K562 (cell line): Measurements from ENCODE around the gene SFTPB. TPM values are rescaled to one million over a fixed set of nuclear protein-coding genes. Genes with fewer than 3 reads are reported as not detected.

Experiments
- CEBPG ChIP-seq, 3 experiments: fragments of 200-800 bp in 1 of 3; sonication (Bioruptor generic) in 1 of 3; sonication (generic) in 1 of 3; formaldehyde crosslinking in 1 of 3; IDR thresholded peaks in 2 of 3; conservative IDR thresholded peaks in 1 of 3; 2 replicates each; pipeline versions ENCODE4 v1.6.1 to v1.8.0; 2016 to 2022; ENCODE audit warnings: missing compliant biosample characterization in 2 of 3, missing genetic modification characterization in 2 of 3, mild to moderate bottlenecking in 1 of 3, missing genetic modification reagents in 1 of 3
- FOXJ3 ChIP-seq: sonication (generic); formaldehyde crosslinking; IDR thresholded peaks from 2 replicates; pipeline ENCODE4 v1.4.0; 2020; ENCODE audit warnings: mild to moderate bottlenecking, missing genetic modification reagents
- JUN ChIP-seq, 2 experiments: sonication (generic) in 1 of 2; formaldehyde crosslinking in 1 of 2; IDR thresholded peaks; 2 replicates each; pipeline versions ENCODE4 v1.6.1 to v1.8.0; 2012 to 2022; ENCODE audit warnings: borderline replicate concordance in 2 of 2, mild to moderate bottlenecking in 2 of 2, improper control_type of control experiment in 1 of 2, low read depth in 1 of 2, low read length in 1 of 2, missing genetic modification reagents in 1 of 2
- MBD2 ChIP-seq: sonication (generic); IDR thresholded peaks from 2 replicates; pipeline ENCODE4 v1.6.1; 2016; ENCODE audit warnings: low read depth, borderline replicate concordance
- NEUROD1 ChIP-seq: fragments of 150-350 bp; IDR thresholded peaks from 2 replicates; pipeline ENCODE4 v1.6.1; 2014; ENCODE audit warnings: borderline replicate concordance, low read length, low read depth; ENCODE audit not compliant: partially characterized antibody
- NR1H2 ChIP-seq: sonication (generic); formaldehyde crosslinking; IDR thresholded peaks from 2 replicates; pipeline ENCODE4 v1.4.0; 2020; ENCODE audit warnings: mild to moderate bottlenecking, missing genetic modification reagents
- POLR2B ChIP-seq: fragments of 450-650 bp; IDR thresholded peaks from 2 replicates; pipeline ENCODE4 v1.6.1; 2018; ENCODE audit warnings: low read depth; ENCODE audit not compliant: partially characterized antibody
- SIN3B ChIP-seq: fragments of 450-650 bp; IDR thresholded peaks from 2 replicates; pipeline ENCODE4 v1.6.1; 2017; ENCODE audit warnings: low read depth, mild to moderate bottlenecking, moderate library complexity
- TBP ChIP-seq: optimal IDR thresholded peaks from 2 replicates; pipeline ENCODE3; 2011; ENCODE audit warnings: low read depth, low read length, improper control_type of control experiment
- ZNF133 ChIP-seq: fragments of 250-450 bp; sonication (Bioruptor Pico); IDR thresholded peaks from 2 replicates; pipeline ENCODE4 v1.4.0; 2020; ENCODE audit warnings: mild to moderate bottlenecking
- ZNF318 ChIP-seq, 2 experiments: fragments of 450-650 bp; IDR thresholded peaks; 2 replicates each; pipeline ENCODE4 v1.6.1; 2016; ENCODE audit warnings: mild to moderate bottlenecking in 2 of 2, borderline replicate concordance in 1 of 2, low read depth in 1 of 2, moderate library complexity in 1 of 2
- polyA plus RNA-seq, 8 experiments: library from polyadenylated mRNA; depleted of rRNA in 4 of 8; stranded (reverse) in 5 of 8; unstranded in 3 of 8; fragments of >200 nt; fragmentation: Nextera tagmentation in 2 of 8; fragmentation: Illumina TruSeq in 1 of 8; extraction: Ambion mirVana in 2 of 8; extraction: Trizol in 1 of 8; gene quantifications; 2 replicates each; pipeline versions ENCODE4 v1.2.1 to v1.2.3, GENCODE V29; 2011 to 2014; ENCODE audit warnings: inconsistent platforms in 1 of 8, missing spikeins in 1 of 8
- total RNA-seq, 7 experiments: library from RNA; depleted of rRNA in 6 of 7; stranded (reverse); fragments of >200 nt in 6 of 7; fragmentation: Illumina TruSeq in 2 of 7; extraction: Trizol in 2 of 7; gene quantifications; 2 replicates each; pipeline versions ENCODE4 v1.2.1 to v1.2.3, GENCODE V29; 2011 to 2021; ENCODE audit warnings: low replicate concordance in 1 of 7
- TF ChIP-seq, protein P1 (sequence below): fragments of 250-450 bp; sonication (Bioruptor Pico); IDR thresholded peaks from 2 replicates; pipeline ENCODE4 v1.5.0; 2022; ENCODE audit warnings: mild to moderate bottlenecking
- TF ChIP-seq, protein P2 (sequence below): sonication (generic); formaldehyde crosslinking; IDR thresholded peaks from 2 replicates; pipeline ENCODE4 v1.8.1; 2022; ENCODE audit warnings: missing genetic modification reagents

The SFTPB gene
- total and polyA plus RNA-seq, 9 of the 15 experiments (the other 6 are each of a cell fraction or from before 2014, with no cell fraction given): 0.03 to 7.0 TPM; not detected in 7

DNA sequence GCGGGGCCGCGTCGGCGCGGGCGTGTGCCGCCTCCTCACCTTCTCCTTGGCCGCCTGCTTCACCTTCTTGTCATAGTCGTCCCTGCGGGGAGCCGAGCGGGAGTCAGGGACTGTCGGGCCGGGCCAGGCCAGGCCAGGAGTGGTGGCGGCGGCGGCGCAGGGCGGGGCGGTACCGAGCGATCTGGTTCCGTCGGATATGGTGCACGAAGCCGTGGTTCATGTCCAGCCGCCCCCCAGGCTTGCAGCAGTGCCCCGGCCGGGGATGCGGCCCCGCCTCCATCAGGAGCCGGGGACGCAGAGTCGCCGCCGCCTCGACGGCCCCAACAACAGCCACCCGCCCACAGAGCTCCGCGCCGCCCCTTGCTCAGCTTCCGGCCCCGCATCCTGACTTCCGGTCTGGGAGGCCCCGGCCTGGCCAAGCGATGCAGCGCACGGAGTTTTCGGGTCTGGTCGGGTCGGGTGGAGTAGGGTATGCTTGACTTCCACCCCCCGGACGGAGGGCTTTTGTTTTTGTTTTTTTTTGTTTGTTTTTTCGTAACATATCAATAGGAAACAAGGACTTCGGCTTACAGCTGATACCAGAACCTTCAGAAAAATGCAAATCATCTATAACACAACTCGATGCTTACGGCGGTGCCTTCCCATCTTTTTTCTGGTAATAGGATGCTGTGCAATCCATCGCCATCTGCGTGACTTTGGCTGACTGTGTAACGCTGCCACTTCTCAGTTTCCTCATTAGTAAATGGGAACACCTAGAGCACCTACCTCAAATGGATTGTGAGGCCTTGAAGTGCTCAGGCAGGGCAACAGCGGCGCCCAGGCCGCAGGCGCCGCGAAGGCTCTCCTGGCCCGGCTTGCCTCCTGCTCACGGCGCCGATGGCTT lies 56.1 kb downstream of the SFTPB start, which contains the start of gene C2orf68 (continued):
- TF ChIP-seq, protein P1, sequence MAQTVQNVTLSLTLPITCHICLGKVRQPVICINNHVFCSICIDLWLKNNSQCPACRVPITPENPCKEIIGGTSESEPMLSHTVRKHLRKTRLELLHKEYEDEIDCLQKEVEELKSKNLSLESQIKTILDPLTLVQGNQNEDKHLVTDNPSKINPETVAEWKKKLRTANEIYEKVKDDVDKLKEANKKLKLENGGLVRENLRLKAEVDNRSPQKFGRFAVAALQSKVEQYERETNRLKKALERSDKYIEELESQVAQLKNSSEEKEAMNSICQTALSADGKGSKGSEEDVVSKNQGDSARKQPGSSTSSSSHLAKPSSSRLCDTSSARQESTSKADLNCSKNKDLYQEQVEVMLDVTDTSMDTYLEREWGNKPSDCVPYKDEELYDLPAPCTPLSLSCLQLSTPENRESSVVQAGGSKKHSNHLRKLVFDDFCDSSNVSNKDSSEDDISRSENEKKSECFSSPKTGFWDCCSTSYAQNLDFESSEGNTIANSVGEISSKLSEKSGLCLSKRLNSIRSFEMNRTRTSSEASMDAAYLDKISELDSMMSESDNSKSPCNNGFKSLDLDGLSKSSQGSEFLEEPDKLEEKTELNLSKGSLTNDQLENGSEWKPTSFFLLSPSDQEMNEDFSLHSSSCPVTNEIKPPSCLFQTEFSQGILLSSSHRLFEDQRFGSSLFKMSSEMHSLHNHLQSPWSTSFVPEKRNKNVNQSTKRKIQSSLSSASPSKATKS (CRISPR knock-in tag): no peak
- peak; percentile 93 for TF ChIP-seq POLR2B
- peak; percentile 64 for TF ChIP-seq NEUROD1
- peak; percentile 64; the same call in 1 of the 2 replicates for TF ChIP-seq MBD2
- peak; percentile 64; the same call in 1 of the 2 replicates for TF ChIP-seq SIN3B
- TF ChIP-seq FOXJ3 (CRISPR knock-in tag): no peak
- no peak for TF ChIP-seq JUN (IDR thresholded peaks at IDR 0.05; ENCODE audit: borderline replicate concordance, low read depth, low read length)
- TF ChIP-seq JUN (CRISPR knock-in tag; IDR thresholded peaks at IDR 0.05; ENCODE audit: borderline replicate concordance): no peak
- peak; percentile 91 for TF ChIP-seq TBP
- no peak for TF ChIP-seq ZNF133 (CRISPR knock-in tag)
- TF ChIP-seq, protein P2, sequence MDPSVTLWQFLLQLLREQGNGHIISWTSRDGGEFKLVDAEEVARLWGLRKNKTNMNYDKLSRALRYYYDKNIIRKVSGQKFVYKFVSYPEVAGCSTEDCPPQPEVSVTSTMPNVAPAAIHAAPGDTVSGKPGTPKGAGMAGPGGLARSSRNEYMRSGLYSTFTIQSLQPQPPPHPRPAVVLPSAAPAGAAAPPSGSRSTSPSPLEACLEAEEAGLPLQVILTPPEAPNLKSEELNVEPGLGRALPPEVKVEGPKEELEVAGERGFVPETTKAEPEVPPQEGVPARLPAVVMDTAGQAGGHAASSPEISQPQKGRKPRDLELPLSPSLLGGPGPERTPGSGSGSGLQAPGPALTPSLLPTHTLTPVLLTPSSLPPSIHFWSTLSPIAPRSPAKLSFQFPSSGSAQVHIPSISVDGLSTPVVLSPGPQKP (CRISPR knock-in tag): no peak
- TF ChIP-seq CEBPG (CRISPR knock-in tag; IDR thresholded peaks at IDR 0.05): no peak
- no peak for TF ChIP-seq CEBPG (tag; conservative IDR thresholded peaks at IDR 0.05 in 1 of 2, IDR thresholded peaks at IDR 0.05 in 1 of 2)
- TF ChIP-seq ZNF318 (IDR thresholded peaks at IDR 0.05; ENCODE audit: borderline replicate concordance in 1 of 2, low read depth in 1 of 2): peak in 1 of 2 experiments; percentile 90; a peak in 2 of 4 replicates
- TF ChIP-seq NR1H2 (CRISPR knock-in tag): no peak
